Activated T-cell treated with anti-CD3 and anti-CD28 coated beads, Interleukin-2, amount 50 U/mL, for 72 hours (primary cell): ENCODE measurements around the gene PTPN23. TPM values are rescaled to one million over a fixed set of nuclear protein-coding genes. Genes with fewer than 3 reads are reported as not detected.

Source experiments
- total RNA-seq, 2 donors: library from RNA; stranded (reverse); gene quantifications; one replicate each; pipeline ENCODE4 v1.2.3, GENCODE V29; 2022

PTPN23 gene
- total RNA-seq, 2 donors from 2014 or later, result 24.1 to 38.8 TPM

Other genes with a start within 250 kb of the PTPN23 start
- gene SETD2, start 216.9 kb upstream of the PTPN23 start, total RNA-seq, result 10 to 100 TPM; 42.9 to 48.7 TPM
- 1 to 10 TPM; 3.2 to 4.0 TPM for gene KIF9, start 98.2 kb upstream of the PTPN23 start, total RNA-seq
- 10 to 100 TPM; 22.6 to 29.0 TPM for gene KLHL18, start 98.1 kb upstream of the PTPN23 start, total RNA-seq
- 10 to 100 TPM; 57.3 to 60.4 TPM for gene SCAP, start 94.9 kb downstream of the PTPN23 start, total RNA-seq
- 10 to 100 TPM; 44.4 to 45.5 TPM for gene ELP6, start 132.7 kb downstream of the PTPN23 start, total RNA-seq
- under 1 TPM; 0.30 to 0.48 TPM for gene CSPG5, start 197.8 kb downstream of the PTPN23 start, total RNA-seq